HG02571 (cell line): ENCODE results near the gene POLR2A.
"Not testable (repeated sequence)": the region's sequence is repeated elsewhere in the genome, so short reads cannot be mapped to it uniquely, and the experiment has no call there.

Experiments
- ATAC-seq: cut with Tn5 transposase; IDR thresholded peaks from one replicate; pipeline ENCODE4 v1.9.1; 2021; ENCODE audit warnings: mild to moderate bottlenecking, moderate library complexity; ENCODE audit not compliant: unreplicated experiment

POLR2A gene

DNA sequence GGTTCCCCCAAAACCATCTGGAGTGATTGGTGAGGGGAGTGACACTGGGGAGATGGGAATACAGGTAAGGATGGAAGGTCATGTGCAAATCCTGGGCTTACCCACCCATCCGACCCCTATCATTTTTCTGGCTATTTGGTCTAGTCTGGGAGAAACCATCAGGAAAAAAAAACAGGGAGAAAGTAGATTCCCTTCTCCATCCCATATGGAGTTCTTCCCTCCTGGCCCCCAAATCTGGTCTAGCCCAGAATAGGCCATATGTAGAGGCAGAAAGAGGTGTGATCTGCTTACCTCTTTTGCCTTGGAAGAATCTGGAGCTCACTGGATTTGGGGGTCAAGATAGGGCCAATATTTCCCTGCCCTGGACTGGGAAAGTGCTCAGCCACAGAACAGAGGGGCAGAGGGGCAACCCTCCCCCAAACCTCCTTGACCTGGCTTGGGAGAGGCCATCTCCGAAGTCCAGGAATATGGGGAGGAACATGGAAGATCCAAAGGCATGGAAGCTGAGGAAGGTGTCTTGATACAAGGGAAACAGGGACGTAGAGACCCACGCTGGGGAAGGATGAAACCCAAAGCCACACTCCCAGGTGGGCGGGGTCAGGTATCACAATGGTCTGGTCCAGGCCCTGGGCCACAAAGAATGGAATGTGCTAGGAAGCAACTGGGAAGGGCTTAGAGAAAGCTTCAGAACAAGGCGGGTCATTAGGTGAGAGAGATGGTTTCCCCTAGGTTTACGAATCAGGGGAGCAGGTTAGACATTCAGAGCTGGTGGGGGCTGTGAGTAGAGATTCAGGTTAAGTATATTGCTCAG, 23.1 kb upstream of the POLR2A start:
- ATAC-seq = no peak

DNA sequence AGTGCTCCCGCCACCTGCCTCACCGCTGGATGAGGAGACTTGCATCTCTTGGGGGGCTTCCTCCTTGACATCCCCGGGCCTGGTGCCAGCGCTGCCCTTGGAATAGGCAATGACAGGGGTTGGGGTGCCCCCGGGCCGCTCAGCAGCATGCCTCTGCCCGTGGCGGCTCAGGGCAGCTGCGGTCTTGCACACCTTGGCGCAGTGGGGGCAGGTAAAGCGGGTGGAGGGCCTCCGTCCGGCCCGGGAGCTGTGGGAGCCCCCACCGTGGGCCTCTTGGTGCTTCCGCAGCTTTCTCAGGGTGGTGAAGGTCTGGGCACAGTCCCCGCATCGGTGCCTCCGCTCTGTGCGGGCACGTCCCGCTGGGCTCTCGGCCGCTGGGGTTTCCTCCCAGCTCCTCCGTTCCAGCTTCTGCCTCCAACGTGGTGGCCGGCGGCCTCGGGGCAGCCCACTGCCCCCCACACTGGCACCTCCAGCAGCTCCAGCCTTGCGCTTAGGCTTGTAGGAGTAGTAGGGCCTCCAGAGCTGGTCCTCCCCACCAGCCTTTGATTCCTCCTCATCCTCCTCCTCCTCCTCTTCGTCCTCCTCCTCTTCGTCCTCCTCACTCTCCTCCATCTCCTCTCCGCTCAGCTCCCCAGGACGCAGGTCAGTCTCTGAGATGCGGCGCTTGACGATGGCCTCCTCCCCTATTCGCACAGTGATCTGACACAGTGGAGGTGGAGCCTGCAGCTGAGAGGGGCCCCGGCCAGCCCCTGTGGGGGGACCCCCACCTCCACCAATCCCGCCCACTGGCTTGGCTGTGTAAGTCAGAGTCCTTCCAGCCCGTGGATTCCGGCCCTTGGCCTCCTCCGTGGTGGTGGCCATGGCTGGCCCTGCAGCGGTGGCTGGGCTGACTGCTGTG, 21.4 kb upstream of the POLR2A start:
- no peak for ATAC-seq

DNA sequence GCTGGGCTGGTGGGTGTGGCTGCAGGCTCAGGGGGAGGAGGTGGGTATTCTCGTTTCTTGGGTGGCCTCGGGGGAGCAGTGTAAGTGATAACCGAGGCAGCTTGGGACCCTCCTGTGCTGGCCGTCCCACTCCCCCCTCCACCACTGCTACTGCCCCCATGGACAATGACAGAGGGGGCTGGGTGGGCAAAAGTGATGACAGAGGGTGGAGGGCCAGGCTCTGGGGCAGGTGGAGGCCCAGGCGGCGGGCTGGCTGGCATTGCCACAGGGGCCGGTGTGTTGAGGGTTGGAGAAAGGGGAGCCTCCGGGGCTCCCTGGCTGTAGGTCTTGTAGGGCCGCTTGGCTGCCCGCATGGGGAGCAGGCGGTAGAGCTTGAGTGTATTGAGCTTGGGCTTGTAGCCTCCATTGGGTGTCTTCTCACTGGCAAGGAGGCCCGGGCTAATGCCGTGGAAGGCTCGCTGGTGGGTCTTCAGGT, 20.8 kb upstream of the POLR2A start:
- ATAC-seq = no peak

DNA sequence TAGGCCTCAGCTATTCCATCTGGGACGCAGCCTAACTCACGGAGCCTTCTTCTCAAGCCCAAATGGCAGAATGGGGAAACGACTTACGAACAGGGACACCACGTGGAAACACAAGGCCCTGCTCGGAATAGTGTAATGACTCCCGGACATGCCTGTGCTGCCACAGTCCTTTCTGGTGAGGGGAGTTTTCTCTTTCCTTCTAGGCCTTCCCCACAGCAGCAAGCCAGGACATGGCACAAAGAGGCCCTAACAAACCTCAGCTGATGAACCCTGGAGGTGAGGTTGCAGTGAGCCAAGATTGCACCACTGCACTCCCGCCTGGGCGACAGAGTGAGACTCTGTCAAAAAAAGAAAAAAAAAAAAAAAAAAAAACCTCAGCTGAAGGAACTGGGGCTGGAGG, 20.1 kb upstream of the POLR2A start:
- ATAC-seq = no peak

DNA sequence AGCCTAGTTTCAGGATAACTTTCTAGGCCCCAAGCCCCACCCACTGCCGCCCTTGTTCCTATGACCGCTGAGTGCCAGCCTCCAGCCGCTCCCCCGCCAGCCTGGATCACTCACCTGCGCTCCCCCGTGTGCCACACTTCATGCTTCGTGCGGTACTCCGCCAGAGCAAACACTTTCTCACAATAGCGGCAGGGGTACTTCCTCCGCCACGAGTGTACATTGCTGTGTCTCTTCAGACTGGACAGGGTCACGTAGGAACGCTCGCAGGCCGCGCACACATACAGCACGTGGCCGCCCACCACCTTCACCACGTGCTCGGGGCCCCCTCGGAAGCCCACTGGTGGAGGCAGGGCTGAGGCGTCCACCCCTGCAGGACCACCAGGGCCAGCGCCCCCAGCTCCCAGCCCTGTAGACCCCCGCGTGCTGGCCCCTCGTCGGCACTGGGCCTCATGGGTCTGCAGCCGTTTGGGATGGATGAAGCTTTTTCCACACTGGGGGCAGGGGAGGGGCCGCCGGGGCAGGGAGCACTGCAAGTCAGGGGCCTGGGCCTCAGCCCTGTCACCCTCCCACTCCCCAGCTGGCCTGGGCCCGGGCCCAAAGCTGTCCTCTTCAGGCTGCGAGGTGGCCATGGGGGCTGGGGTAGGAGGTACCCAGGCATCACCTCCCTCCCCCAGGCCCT, 18.4 kb upstream of the POLR2A start:
- ATAC-seq = no peak

DNA sequence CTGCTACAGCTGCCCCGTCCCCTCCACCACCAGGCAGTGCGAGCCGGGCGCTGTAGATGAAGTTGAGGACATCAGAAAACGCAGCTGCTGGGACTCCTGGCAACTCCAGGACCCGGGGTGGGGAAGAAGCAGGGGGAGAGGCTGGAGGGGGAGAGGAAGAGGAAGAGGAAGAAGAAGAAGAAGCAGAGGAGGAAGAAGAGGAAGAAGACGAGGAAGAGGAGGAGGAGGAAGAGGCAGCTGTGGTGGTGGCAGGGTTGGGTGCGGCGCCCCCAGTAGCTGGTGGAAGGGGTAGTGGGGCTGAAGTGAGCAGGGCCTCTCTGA, 17.9 kb upstream of the POLR2A start:
- no peak for ATAC-seq

GRCh38 chr17:7466639-7467341, 17.4 kb upstream of the POLR2A start:
- ATAC-seq = no peak

GRCh38 chr17:7467498-7467897, 16.7 kb upstream of the POLR2A start:
- ATAC-seq = no peak

DNA sequence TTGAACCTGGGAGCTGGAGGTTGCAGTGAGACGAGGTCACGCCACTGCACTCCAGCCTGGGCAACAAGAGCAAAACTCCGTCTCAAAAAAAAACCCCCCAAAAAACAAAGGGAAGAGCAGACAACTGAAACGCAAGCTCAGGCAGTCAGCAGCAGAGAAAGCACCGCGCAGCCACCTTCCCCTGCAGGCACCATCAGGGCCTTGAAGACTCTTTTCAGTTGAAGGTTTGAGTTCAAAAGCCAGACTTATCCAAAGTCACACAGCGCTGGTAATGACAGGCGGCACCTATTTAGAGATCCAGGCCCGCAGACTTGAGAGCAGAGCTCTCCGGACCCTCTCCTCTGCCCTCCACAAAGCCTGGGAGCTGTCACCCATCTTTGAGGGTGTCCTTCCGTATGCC, 15.9 kb upstream of the POLR2A start:
- ATAC-seq = no peak

DNA sequence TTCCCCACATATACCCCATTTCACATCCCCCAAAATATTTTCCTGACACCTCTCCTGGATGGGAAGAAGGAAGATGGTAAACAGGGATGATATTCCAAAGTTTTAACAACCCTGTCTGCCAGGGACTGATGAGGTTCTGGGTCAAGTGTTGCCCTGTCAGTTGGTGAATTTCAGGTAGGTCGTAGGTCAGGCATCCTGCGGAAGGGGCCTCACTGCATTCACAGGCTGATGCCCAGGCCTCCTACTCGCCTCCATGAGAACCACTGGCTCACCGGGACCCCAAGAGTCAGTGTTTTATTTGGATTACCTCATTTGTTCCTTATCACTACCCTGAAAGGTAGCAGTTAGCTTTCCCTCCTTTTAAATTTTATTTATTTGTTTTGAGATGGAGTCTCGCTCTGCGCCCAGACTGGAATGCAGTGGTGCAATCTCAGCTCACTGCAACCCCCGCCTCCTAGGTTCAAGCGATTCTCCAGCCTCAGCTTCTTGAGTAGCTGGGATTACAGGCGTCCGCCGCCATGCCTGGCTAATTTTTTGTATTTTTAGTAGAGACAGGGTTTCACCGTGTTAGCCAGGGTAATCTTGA, 15.3 kb upstream of the POLR2A start:
- no peak for ATAC-seq

- ATAC-seq = not testable (repeated sequence)
Measured at GRCh38 chr17:7469843-7470242, 14.3 kb upstream of the POLR2A start.

- ATAC-seq = not testable (repeated sequence)
Measured at GRCh38 chr17:7470457-7470973, 13.7 kb upstream of the POLR2A start.

DNA sequence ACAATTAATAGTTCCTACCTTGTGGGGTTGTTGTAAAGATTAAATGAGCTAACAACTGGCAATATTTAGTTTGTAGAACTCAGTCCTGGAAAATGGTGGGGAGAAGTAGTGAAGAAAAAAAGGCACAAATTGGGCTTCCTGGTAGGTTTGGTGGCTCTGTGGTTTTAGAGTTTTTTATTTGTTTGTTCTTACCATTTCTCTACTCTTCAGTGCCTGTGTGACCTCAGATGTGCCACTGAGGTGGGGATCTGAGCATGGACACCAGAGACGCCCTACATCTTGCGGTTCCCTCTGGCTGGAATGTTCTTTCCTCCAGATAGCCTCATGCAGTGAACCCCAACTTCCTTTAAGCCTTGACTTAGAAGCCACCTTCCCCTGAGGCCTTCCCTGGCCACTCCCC, 12.4 kb upstream of the POLR2A start:
- ATAC-seq = no peak

GRCh38 chr17:7474767-7475166, 9.4 kb upstream of the POLR2A start:
- ATAC-seq = not testable (repeated sequence)

DNA sequence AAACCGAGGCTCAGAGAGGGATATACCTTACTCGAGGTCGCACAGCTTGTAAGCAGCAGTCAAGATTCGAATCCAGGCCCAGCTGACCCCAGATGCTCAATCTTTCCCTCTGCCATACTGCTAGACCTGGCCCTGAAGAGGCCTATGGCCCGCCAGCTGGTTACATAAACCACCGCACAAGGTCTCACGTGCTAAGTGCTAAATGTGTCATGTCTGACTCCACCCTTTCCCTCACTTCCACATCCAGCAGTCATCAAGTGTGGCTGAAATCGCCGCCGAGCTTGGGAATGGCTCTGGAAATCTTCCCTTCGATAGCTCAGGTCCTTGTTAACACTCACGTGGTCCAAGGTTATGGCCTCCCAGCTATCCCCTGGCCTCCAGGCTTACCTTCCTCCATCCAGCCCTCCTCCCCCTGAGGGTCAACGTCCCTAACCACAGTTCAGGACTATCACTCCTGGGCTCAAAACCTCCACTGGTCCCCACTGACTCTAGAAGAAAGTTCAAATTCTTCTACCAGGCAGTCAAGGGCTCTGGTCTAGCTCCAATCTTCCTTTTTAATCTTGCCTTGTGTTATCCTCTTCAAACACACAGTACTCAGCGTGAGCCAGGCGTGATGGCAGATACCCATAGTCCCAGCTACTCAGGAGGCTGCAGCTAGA, 8.3 kb upstream of the POLR2A start:
- ATAC-seq = no peak

GRCh38 chr17:7476494-7476893, 7.7 kb upstream of the POLR2A start:
- ATAC-seq = no peak

DNA sequence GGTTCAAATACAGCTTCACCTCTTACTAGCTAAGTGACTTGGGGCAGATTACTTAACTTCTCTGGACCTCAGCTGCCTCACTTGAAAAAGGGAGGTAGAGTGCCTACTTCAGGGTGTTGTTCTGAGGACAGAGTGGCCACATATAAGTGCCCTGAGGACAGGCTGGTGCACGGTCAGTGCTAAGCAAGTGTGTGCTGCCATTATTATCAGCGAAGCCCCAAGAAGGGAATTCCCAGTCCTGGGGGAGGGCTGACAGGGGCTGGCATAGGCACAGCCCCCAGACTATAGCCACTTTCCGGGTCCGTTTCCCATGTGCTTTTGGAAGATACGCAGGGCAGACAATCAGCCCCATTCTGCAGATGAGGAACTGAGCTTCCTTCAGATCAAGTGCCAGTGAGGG, 7.2 kb upstream of the POLR2A start:
- ATAC-seq = no peak

GRCh38 chr17:7477392-7478275, 6.5 kb upstream of the POLR2A start:
- no peak for ATAC-seq
